GM23338 (cell line): ENCODE measurements around the gene TMPRSS6.

Experiments
- CREB1 ChIP-seq: fragments of 250-450 bp; sonication (Bioruptor Pico); IDR thresholded peaks from 2 replicates; pipeline ENCODE4 v1.5.0; 2020; ENCODE audit warnings: low read depth, mild to moderate bottlenecking, moderate library complexity
- EZH2 ChIP-seq: fragments of 200-600 bp; sonication (generic); IDR thresholded peaks from one replicate; pipeline ENCODE4 v1.8.0; 2017; ENCODE audit warnings: antibody characterized with exemption, mild to moderate bottlenecking, low read depth; ENCODE audit not compliant: unreplicated experiment
- EZH2phosphoT487 ChIP-seq: fragments of 200-600 bp; sonication (generic); IDR thresholded peaks from one replicate; pipeline ENCODE4 v1.8.1; 2018; ENCODE audit warnings: antibody characterized with exemption; ENCODE audit not compliant: unreplicated experiment
- POLR2AphosphoS5 ChIP-seq: IDR thresholded peaks from 2 replicates; pipeline ENCODE4 v1.6.1; 2016; ENCODE audit warnings: antibody characterized with exemption, low read depth
- TF ChIP-seq, protein P1 (sequence below), 2 experiments: fragments of 200-600 bp in 1 of 2; sonication (generic) in 1 of 2; conservative IDR thresholded peaks; 2 replicates each; pipeline versions ENCODE4 v1.5.1 to v1.6.1; 2016 to 2017; ENCODE audit warnings: antibody characterized with exemption in 2 of 2, low read depth in 2 of 2, mild to moderate bottlenecking in 2 of 2, moderate library complexity in 1 of 2

DNA sequence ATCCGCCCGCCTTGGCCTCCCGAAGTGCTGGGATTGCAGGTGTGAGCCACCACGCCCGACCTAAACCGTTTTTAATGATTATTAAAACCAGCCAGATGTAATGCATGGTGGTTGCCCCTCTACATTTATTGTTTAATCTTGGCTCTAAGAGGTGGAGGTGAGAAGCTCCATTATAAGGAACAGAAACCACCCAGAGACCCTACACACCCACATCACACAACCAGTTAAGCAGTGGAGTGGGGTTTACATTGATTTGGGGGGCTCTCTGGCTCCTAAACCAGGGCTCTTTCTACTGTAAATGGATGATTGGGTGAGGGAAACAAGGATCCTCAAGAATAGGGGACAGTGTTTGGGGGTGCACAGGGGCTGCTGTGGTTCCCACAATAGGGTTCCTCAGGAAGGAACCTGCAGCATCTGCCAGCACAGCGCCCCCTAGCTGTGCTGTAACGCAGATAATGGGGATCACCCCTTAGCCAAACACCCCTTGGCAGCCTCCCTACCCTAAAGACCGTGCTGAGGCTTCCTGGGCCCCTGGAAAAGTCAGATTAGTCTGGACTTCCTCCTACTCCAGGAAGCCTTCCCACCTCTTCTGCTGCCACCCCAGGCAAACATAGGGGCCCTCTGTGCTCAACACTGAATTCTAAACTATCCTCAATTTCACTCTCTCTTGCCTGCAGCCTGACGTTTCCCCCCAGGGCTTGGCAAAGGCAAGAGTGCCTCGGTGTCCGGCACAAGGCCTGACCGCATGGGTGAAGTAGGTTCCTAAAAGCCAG lies 87.6 kb downstream of the TMPRSS6 start:
- TF ChIP-seq, protein P1, sequence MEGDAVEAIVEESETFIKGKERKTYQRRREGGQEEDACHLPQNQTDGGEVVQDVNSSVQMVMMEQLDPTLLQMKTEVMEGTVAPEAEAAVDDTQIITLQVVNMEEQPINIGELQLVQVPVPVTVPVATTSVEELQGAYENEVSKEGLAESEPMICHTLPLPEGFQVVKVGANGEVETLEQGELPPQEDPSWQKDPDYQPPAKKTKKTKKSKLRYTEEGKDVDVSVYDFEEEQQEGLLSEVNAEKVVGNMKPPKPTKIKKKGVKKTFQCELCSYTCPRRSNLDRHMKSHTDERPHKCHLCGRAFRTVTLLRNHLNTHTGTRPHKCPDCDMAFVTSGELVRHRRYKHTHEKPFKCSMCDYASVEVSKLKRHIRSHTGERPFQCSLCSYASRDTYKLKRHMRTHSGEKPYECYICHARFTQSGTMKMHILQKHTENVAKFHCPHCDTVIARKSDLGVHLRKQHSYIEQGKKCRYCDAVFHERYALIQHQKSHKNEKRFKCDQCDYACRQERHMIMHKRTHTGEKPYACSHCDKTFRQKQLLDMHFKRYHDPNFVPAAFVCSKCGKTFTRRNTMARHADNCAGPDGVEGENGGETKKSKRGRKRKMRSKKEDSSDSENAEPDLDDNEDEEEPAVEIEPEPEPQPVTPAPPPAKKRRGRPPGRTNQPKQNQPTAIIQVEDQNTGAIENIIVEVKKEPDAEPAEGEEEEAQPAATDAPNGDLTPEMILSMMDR (conservative IDR thresholded peaks at IDR 0.05; ENCODE audit: low read depth in 2 of 2) = peak; percentile 83 to 85
- no peak for TF ChIP-seq CREB1
- no peak for TF ChIP-seq POLR2AphosphoS5
- TF ChIP-seq EZH2phosphoT487 = no peak
- TF ChIP-seq EZH2 = no peak
